Globus pallidus (tissue), 1 donor: Measurements from ENCODE around the gene RD3L.
A peak's percentile ranks its signal among the peaks of the same experiment; 100 is the strongest.

ENCODE experiments used
- DNase-seq: peaks from one replicate; pipeline ENCODE4 v3.0.0-alpha.2; 2015; ENCODE audit warnings: low spot score

The RD3L gene

DNA sequence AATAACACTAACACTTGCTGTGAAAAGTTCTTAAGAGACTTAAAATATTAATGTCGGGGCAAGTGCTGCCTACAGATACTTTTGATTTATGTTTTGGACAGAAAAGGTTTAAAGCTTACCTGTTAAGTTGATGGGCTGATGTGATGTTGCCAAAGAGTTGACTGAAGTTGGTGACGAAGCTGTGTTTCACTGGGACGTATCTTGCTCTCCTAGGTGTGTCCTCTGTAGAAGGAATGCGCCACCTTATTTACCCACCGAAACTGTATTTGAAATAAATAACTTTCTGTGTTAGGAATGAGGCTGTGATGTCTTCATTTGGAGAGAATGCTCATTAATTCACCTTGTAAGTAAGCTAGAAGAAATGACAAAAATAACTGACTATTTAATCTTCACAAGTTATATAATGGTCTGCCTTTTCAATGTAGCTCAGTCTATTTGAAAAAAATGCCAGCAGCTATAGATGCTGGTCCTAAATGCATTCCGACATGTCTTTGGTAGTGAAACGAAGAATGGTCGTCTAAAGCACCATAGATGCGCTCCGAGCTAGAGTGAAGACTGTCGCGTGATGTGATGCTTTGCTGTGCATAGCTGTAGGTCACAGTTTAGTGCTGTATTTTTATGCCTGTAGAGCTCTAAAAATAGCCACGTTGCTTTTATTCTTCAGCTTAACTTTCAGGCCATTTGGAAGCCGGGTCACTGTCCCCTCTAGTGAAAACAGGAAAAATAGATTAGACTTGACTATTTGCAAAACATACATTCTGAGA, at the start of gene RD3L:
TSS of gene RD3L (minus strand) at position 557 of the 764 bp plus-strand sequence. CDS start 834 bp downstream, outside the sequence.
- DNase-seq = no peak

DNA sequence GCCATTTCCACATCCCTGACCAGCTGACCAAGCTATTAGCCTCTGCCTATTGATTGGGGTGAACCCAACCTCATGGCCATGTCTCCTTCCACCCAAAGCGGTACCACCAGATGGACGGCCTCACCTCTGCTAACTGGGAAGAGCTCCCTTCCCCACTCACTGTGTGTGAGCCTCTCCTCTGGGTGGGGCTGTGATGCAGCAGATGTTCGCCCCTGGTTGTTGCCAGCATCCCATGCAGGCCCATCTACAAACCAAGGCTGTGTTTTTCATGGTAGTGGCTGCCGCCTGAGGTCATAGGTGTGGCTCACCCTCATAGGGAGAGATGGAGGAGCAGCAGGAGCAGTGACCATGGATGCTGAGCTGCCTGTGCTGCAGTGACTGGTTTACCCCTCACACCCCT, 47.6 kb upstream of the RD3L start:
- no peak for DNase-seq

DNA sequence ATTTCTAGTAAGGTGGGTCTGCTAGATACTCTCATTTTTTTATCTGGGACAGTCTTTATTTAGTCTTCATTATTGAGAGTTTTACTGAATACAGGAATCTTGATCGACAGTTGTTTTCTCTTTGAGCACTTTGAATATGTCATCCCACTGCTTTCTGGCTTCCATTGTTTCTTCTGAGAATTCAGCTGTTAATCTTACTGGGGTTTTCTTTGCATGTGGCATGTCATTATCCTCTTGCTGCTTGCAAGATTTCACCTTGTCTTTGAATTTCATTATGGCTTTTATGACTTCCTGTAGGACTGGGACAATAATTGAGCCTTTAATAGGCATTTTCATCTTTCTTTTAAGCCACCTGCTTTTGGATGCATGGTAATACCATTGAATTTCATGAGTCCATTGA, 46.7 kb upstream of the RD3L start:
- no peak for DNase-seq

DNA sequence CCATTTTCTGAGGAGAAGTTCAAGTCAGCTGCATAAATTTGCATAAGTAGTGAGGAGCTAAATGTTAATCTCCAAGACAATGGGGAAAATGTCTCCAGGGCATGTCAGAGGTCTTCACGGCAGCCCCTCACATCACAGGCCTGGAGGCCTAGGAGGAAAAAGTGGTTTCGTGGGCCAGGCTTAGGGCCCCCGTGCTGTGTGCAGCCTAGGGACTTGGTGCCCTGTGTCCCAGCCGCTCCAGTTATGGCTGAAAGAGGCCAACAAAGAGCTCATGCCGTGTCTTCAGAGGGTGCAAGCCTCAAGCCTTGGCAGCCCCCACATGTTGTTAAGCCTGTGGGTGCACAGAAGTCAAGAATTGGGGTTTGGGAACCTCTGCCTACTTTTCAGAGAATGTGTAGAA, 41.9 kb upstream of the RD3L start:
- DNase-seq = no peak

DNA sequence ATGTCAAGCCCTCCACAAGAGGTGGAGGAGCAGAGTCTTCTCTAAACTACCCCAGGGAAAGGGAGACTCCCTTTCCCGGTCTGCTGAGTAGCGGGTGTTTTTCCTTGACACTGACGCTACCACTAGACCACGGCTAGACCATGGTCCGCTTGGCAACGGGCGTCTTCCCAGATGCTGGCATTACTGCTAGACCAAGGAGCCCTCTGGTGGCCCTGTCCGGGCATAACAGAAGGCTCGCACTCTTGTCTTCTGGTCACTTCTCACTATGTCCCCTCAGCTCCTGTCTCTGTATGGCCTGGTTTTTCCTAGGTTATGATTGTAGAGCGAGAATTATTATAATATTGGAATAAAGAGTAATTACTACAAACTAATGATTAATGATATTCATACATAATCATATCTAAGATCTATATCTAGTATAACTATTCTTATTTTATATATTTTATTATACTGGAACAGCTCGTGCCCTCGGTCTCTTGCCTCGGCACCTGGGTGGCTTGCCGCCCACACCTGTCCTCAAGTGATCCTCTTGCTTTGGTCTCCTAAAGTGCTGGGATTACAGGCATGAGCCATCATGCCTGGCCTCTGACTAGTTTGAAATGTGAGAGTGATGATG, 38.4 kb upstream of the RD3L start:
- peak; percentile 3 for DNase-seq

DNA sequence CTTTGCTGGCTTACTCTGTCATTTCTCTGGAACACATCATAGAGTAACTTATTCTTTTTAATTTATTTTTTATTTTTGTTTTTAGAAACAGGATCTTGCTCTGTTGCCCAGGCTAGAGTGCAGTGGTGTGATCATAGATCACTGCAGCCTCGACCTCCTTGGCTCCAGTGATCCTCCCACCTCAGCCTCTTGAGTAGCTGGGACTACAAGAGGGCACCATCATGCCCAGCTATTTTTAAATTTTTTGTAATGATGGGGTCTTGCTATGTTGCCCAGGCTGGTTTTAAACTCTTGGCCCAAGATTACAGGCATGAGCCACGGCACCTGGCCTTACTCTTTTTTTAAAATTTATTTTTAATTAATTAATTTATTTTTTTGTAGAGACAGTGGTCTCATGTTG, 32.2 kb upstream of the RD3L start:
- no peak for DNase-seq

DNA sequence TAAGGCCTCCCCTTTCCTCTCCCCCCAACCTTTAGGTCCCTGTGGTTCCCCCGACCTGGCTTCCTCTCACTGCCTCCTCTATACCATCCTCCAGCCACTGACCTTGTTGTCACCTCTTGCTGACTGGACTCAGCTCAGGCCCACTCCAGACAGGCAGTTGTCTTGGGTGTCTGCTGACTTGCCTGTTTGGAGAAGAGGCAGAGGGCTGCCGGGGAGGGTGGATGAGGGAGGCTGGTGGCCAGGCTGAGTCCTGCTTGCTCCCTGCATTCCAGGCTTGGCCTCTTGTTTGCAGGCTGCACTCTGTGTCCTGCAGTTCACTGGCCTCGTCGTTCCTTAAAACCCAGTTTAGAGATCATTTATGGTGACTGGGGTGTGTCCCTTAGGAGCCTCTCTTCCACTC, 31.0 kb upstream of the RD3L start:
- no peak for DNase-seq

DNA sequence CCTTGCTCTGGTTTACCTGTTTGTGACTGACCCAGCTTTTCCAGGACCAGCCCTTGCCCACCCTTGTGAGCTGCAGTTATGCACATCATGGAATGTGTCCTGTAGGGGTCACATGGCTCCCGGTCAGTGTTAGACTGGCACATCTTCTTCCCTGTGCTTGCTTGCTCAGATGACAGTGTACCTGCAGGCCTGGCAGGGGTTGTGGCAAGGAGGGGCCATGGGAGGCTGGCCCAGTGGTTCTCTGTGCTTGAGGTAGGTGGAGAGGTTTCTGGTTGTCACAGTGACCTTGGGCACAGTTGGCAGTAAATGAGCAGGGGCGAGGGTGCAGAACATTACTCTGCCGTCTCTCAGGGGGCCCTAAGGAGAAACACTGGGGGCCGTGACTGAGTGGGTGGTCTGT, 27.6 kb upstream of the RD3L start:
- no peak for DNase-seq

DNA sequence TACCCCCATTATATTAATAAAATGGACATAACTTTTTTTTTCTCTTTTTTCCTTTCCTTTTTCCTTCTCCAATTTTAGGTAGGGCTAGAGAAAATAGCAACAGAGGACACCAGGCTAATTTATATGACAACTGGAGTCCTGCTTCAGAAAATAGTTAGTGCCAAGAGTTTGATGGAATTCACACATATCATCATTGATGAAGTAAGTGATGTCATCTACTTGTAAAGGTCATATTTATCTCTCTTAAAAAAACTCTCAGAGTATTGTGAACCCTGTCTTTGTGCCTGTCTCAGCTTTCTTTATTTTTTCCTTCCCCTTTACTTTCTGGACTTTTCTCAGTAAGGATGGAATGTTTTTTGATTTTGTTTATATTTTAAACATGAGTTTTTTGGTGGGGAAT, 24.3 kb upstream of the RD3L start:
- DNase-seq = no peak

DNA sequence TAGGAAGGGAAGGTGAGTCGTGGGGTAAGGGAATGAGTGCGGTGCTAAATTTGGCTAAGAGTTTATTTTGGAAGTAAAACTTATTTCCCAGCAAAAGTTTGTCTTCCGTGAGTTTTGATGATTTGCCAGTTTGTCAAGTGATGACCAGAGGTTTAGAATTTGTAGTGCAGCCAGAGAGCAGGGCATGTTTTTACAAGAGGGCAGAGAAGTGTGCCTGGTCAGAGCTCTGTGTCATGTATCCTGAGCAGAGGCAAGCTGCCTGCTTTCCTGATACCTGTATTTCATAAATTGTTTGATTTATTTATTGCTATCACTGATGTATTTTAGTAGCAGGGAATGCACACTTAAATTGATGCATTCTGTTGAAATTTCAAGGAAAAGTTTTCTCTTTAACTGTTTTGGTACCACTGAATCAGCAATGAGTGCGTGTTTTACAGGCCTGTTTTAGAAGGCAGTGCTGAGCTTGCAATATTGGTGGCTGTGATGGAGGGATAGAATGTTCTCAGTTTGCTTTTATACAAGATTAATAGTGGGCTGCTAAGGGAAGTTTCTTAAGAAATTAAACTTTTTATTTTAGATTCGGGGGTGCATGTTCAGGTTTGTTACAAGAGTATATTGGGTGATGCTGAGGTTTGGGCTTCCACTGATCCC, 19.7 kb upstream of the RD3L start:
- no peak for DNase-seq

DNA sequence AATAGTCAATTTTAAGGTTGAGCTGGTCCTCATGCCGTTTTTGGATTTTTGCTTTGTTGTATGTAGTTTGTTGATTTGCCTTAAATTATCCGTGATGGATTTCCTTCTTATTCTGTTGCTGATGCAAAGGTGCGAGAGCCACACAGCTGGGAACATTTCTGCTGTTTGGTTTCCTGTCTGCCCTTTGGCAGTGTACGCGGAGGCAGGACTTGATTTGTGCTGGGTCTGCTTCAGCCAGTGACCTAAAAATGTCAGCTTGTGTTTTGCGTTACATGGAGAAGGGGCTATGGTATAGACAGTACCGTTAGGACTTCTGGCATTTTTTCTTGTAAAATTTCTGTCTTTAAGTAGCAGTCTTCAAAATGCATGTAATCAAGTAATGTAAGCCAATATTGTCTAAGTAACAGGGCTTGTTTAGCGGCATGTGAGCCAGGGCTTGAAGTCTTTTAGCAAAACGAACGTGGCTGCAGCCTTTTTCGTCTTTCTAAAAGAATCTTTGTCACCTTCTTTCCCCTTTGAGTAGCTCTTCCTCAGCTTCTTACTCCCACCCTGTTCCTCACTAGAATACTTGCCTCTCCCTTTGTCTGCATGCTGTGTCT, 18.2 kb upstream of the RD3L start:
- DNase-seq = no peak

DNA sequence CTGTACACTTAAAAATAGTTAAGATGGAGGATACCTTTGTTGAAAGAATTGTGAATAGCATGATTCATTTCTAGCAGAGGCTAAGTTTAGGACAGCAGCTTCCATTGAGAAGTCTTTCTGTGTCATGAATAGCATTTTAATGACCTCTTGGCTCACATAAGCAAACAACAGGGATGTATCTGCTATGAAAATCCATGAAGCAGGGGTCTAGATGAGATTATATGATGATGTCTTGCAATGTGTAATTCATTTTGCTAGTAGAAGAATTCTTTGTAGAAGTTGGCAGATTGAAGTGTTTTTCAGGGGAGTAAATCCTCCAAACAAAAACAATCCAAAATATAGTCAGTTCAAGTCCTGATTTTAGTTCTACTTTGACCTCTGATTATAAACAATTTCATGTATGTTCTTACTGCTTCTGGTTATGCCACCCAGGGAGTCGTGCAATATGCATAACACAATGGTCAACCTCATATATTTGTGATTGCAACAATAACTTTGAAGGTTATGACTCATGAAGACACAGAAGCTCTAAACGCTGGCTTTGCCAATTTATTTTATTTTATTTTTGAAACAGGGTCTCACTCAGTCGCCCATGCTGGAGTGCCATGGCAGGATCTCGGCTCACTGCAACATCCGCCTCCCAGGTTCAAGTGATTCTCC, 6.9 kb upstream of the RD3L start:
- no peak for DNase-seq

DNA sequence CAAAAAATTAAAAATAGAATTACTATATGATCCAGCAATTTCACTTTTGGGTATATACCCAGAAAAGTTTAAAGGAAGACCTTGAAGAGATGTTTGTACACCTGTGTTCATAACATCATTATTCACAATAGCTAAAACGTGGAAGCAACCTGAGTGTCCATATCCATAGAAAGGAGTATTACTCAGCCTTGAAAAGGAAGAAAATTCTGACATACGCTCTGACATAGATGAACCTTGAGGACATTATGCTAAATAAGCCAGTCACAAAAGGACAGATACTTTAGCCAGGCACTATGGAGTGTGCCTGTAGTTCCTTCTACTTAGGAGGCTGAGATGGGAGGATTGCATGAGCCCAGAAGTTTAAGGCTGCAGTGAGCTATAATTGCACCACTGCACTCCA, 6.1 kb upstream of the RD3L start:
- no peak for DNase-seq

DNA sequence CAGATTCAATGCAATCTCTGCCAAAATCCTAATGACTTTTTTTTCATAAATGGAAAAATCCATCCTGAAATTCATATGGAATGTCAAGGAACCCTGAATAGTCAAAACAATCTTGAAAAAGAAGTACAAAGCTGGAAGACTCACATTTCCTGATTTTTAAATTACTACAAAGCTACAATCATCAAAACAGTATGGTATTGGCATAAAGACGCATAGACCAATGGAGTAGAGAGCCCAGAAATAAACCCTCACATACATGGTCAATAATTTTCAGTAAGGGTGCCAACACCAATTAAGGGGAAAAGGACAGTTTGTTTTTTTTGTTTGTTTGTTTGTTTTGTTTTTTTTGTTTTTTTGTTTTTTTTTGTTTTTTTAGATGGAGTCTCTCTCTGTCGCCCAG, 4.6 kb upstream of the RD3L start:
- DNase-seq = no peak

DNA sequence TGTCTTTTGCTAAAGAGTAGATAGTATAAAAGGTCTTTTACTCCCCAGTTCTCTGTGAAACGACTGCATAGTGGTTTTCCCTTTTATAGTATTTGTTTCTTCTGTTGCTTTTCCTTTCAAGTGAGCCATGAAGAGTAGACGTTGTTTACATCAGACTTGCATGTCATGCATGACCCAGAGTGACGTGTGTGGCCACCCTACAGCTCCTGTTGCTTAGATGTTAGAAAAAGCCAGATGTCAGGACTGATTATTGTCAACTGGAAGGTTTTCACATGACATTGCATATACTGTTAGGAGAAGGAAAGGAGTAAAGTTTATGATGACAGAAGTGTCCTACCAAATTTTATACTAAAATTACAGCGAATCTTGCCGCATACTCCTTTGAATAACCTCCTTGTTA, 1.3 kb upstream of the RD3L start:
- DNase-seq = no peak

DNA sequence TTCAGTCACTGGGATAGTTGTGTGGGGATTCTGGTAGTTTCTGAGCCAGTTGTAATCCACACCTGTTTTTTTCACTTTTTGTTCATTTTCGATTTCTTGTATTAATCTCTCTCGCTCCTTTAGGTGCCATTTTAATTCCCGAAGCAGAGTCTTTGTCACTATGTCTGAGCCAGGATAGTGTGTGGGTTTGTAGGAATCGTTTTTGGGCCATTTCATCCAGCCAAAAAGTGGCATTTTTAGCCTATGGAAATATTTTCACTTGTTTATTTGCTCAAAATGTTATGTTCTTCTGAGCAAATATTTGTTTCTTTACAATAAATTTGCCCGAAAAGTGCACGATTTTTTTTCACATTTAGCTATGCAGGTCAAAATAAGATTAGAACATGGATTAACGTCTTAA, 867 bp downstream of the RD3L start:
- DNase-seq = no peak

DNA sequence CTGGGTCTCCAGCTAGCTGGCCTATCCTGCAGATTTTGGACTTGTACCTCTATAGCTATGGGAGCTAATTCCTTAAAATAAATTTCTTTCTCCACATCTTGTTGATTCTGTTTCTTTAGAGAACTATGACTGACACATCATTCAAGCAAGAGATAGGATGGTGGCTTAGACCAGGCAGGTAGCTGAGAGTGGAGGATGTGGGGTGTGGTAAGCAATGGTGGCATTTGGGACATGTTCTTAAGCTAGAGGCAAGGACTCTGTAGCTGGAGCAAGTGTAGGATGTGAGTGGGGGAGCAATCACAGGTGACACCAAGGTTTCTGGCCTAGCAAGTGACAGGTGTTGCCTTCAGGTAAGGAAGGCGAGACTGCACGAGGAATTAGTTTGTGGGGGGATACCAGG, 7.2 kb downstream of the RD3L start:
- DNase-seq = no peak

DNA sequence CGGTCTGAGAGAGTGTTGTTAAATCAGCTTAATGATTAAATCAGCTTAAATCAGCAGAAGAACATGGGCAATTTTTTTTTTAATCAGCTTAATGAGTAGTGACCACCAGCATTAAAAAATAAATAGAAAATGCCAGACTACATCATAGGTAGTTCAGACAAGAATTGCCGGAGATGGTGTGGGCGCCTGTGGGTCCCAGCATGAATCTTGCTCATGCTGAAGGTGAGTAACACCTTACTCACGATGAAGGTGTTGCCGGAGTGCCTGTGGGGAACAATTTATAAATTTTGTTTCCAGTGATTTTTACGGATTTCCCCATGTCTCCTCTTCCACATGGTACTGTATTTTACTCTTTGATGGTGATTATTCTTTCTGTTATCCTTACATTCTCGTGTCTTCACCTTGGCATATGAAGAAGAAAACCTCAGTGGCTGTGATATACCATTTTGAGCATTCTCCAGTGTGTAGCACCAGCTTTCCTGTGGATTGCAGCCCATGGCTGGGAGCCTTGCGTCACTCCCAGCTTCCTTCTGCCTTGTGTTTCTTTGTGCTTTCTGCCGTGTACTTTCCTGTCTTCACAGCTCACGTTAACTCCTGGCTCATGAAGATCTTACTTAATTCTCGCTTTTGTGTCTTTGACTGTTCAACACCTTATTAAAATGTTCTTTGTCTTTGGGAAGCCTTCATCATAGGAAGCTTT, 9.4 kb downstream of the RD3L start:
- no peak for DNase-seq

DNA sequence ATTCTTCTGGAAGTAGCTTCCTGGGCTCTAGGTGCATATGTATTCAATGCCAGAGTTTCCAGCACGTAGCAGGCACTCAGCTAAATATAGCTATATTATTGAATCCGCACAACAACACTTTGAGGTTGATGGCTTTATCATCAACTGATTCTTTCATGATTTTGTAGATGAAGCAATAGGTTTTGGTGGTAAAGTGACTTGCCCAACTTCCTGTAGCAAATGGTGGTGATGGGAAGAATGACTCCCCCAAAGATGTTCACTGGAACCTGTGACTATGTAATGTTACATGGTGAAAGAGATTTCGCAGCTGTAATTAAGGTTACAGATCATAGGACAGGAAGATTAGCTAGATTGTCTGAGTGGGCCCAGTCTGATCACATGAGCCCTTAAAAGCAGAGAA, 10.9 kb downstream of the RD3L start:
- DNase-seq = no peak

DNA sequence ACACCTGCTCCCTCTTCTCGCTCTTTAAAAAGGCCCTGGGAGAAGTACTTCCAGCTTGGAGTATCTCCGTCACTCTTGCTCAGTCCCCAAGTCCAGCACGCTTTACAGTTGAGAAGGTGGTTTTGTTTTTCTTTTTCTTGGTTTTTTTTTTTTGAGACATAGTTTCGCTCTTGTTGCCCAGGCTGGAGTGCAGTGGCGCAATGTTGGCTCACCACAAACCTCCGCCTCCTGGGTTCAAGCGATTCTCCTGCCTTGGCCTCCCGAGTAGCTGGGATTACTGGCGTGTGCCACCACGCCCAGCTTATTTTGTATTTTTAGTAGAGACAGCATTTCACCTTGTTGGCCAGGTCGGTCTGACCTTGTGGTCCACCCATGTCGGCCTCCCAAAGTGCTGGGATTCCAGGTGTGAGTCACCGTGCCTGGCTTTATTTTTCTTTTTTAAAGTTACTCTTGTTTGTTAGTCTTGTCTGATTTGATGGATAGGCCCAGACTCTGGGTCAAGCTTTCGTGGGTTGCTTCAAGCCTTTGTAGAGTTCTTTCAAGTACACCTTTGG, 12.2 kb downstream of the RD3L start:
- no peak for DNase-seq

DNA sequence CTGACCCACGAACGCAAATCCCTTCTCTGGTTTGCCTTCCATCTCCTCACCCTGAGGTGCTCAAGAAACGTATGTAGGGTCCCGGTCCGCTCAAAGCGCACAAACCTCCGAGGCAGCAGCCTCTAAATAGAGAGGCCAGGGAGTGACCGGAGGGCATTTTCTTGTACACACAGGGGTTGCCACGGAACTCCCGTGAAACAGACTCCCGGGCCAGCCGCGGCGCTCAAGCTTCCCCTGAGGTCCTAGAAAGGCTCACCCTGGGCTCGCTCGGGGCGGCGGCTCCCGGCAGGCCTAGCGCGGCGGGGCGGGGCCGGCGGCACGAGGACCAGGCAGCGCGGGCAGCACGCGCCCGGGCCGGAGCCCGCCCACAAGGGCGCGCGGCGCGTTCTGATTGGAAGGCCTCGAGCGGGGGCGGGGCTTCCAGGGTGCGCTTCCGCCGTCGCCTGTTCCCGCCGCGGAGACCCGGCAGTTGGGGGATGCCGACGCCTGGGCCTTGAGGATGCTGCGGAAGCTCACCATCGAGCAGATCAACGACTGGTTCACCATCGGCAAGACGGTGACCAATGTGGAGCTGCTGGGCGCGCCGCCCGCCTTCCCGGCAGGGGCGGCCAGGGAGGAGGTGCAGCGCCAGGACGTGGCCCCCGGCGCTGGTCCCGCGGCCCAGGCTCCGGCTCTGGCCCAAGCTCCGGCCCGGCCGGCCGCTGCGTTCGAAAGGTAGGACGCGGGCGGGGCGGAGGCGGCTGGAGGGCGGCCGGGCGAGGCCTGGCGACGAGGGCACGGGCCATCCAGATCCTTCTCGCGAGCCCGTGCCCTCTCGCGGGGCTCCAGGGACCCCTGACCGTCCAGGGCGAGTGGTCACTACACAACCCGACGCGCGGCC, 14.1 kb downstream of the RD3L start, which contains the start of gene TDRD9:
TSS of gene TDRD9 (plus strand) at position 446 of the 880 bp plus-strand sequence. CDS start at position 500, 54 bp downstream.
- no peak for DNase-seq
